Epithelial cell of proximal tubule (primary cell): ENCODE results near the gene BTLA. TPM values are rescaled to one million over a fixed set of nuclear protein-coding genes. Genes with fewer than 3 reads are reported as not detected.
"Not testable (repeated sequence)": the region's sequence is repeated elsewhere in the genome, so short reads cannot be mapped to it uniquely, and the experiment has no call there.

Experiments
- DNase-seq: peaks from one replicate; pipeline ENCODE4 v3.0.0-alpha.2; 2011; ENCODE audit warnings: low read depth
- H3K4me3 ChIP-seq: 2 replicates; pipeline ENCODE4 v1.5.1; 2011; ENCODE audit warnings: low read depth, mild to moderate bottlenecking, low read length
- total RNA-seq: library from RNA; depleted of rRNA; stranded (reverse); fragments of >200 nt; gene quantifications from 2 replicates; pipeline ENCODE4 v1.2.3, GENCODE V29; 2015
- TF ChIP-seq, protein P1 (sequence below): conservative IDR thresholded peaks from 2 replicates; pipeline ENCODE4 v1.5.1; 2012; ENCODE audit warnings: low read depth, mild to moderate bottlenecking, low read length

BTLA gene
- total RNA-seq, 1 donor from 2014 or later = not detected

DNA sequence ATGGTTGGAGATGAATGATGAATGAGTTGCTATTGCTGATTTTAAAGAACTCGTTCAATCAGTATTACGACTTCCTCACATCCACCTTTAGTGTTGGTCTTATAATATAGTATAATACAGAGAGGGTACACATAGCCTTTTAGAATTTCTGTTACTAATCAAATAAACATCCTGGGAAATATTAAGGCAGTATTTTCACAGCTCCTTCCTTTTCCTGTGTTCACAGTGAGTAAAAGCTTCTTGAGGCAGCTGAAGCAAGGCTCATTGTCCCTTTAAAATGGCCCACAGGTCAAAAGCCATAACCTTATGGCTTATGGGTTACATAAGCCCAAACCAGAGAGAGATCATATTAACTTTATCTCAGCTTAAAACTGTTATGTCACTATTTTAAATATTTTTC is 1.3 kb upstream of the BTLA start:
- TF ChIP-seq, protein P1, sequence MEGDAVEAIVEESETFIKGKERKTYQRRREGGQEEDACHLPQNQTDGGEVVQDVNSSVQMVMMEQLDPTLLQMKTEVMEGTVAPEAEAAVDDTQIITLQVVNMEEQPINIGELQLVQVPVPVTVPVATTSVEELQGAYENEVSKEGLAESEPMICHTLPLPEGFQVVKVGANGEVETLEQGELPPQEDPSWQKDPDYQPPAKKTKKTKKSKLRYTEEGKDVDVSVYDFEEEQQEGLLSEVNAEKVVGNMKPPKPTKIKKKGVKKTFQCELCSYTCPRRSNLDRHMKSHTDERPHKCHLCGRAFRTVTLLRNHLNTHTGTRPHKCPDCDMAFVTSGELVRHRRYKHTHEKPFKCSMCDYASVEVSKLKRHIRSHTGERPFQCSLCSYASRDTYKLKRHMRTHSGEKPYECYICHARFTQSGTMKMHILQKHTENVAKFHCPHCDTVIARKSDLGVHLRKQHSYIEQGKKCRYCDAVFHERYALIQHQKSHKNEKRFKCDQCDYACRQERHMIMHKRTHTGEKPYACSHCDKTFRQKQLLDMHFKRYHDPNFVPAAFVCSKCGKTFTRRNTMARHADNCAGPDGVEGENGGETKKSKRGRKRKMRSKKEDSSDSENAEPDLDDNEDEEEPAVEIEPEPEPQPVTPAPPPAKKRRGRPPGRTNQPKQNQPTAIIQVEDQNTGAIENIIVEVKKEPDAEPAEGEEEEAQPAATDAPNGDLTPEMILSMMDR = no peak
- no peak overlapping the region for H3K4me3 ChIP-seq
- DNase-seq = no peak

DNA sequence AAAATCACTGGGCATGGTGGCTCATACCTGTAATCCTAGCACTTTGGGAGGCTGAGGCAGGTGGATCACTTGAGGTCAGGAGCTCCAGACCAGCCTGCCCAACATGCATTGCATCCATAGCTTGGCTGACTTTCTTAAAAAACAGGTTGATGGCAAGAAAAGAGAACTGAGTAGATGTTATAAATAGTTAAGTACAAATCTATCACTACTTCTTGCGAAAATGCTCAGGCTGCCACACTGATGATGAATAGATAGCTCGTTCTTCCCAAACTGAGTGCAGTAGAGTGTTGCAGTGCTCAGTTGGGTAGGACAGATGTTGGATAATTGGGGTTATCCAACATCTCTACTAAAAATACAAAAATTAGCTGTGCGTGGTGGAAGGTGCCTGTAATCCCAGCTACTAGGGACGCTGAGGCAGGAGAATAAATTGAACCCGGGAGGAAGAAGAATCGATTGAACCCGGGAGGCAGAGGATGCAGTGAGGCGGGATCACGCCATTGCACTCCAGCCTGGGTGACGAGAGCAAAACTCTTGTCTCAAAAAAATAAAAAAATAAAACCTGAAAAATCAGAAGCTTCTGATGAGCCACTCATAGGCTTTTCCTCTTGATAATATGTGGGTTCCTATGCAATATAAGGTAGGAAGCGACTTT is 1.2 kb downstream of the BTLA start:
- TF ChIP-seq, protein P1 = no peak
- no peak overlapping the region for H3K4me3 ChIP-seq
- no peak for DNase-seq

DNA sequence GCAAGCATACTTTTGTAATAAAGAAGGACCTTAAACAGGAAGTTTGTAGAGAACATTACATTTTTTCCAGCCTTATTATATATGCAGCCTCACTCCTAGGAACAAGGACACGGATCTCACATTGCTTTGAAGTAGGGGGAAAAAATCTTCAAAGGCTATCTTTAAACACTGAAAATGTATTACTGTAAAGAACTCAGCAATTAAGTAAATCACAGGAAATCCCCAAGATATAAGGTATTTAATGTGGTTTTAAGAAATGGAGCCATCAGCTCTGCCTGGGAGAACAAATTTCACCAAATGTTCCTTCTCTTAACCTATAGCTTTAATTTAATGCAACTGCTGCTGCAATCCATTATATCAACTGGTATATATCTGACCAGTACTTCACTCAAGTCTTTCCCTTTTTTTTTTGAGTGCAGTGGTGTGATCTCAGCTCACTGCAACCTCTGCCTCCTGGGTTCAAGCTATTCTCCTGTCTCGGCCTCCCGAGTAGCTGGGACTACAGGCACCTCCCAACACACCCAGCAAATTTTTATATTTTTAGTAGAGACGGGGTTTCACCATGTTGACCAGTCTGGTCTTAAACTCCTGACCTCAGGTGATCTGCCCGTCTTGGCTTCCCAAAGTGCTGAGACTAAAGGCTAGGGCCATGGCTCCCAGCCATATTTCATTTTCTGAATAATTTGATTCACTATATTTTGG is 2.8 kb downstream of the BTLA start:
- TF ChIP-seq, protein P1 = no peak
- H3K4me3 ChIP-seq = no peak overlapping the region
- DNase-seq = no peak

DNA sequence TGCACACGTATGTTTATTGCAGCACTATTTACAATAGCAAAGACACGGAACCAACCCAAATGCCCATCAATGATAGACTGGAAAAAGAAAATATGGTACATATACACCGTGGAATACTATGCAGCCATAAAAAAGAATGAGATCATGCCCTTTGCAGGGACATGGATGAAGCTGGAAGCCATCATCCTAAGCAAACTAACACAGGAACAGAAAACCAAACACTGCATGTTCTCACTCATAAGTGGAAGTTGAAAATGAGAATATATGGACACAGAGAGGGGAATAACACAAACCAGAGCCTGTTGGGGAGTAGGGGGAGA is 4.9 kb downstream of the BTLA start:
- not testable (repeated sequence) for DNase-seq

DNA sequence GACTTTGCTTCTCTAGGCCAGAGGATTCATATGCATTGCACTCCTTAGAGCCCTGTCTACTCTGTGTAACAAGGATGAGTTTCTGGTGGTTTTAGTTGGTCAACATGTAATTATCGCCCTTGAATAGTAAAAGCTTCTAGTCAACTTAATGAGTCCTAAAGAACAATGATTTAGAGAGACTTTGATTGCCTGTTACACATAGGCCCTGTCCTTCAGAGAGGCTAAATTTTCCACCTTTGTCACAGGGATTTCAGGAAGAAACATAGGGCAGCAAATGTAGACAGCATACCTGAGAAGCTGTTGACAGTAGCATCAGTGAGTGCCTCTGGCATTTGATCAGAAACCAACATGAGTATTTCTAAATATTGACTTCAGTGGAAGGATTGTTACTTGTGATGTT is 7.1 kb downstream of the BTLA start:
- TF ChIP-seq, protein P1 = no peak
- no peak for DNase-seq
- H3K4me3 ChIP-seq = no peak overlapping the region

More for the DNA sequence above, 4.9 kb downstream of the BTLA start:
- H3K4me3 ChIP-seq = not testable (repeated sequence)

DNA sequence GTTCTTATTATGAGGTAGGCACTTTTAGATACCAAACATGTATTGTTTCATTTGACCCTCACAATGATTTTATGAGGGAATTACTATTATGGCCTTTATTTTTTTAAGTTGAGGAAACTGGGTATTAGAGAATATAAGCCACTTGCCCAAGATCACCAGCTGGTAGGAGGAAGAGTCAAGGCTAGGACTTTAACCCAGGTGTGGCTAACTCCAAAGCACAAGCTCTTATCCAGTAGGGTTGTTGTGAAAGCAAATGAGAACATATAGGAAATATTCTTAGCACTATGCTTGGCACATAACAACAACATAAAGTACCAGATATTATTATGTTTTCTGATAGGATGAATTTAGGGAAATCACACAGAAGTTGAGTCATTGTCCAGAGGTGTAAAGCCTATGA is 7.9 kb downstream of the BTLA start:
- H3K4me3 ChIP-seq = no peak overlapping the region
- TF ChIP-seq, protein P1 = no peak
- no peak for DNase-seq

DNA sequence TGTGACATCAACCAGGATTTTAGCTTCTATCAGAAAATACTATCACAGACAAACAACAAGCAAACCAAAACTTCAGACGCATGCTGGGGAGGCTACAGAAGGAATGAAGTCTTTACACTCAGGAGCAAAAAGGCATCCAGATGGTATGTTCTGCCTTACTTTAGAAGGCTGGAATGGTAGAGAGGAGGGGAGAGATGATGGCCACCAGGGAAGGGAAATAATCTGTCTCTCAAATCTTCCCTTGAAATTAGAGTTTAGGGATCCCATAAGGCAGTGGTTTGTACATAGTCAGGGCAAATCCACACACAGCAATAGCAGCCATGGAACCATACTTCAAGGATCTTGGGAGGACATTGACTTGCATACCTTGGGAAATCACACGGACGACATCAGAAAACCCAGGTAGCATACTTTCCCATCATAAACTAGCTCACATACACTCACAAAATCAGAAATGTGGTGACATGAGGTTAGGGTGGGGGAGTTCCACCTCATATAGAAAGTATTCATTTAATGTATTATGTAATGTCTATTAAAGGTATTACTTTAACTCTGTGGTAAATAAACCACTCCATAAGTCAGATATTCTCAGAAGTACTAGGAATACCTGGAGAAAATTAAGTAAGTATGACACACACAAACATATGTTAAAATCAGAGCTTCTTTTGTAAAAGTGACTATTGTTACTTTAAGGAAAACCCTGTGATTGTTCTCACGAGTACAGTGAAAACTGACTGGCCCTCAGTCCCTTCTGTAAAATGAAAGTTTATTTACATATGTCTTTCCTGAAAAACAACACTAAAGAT is 9.4 kb downstream of the BTLA start:
- TF ChIP-seq, protein P1 = no peak
- no peak overlapping the region for H3K4me3 ChIP-seq
- DNase-seq = no peak
